NCI-H146 treated with DMSO at 0.1 percent for 48 hours (cell line): ENCODE results near the gene MSH4.
"Not testable (repeated sequence)": the region's sequence is repeated elsewhere in the genome, so short reads cannot be mapped to it uniquely, and the experiment has no call there.

ENCODE experiments used
- DNase-seq: peaks from one replicate; lab custom pipeline; 2025; ENCODE audit not compliant: unreplicated experiment; lab: John Stamatoyannopoulos, UW

The MSH4 gene

DNA sequence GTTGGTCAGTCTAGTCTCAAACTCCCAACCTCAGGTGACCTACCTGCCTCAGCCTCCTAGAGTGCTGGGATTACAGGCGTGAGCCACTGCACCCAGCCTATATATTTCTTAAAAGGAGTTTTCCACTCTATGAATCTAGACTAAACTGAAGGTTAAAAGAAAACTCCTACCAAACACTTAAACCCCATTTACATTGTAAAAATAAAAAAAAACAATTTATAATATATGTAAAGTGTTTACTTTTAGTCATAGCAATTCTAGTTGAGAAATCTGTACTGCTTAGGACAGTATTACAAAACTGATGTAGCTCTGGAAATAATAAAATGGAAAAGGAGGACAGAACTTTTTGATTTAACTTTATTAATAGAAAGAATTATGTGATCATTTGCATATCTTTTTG is 126.0 kb downstream of the MSH4 start:
- no peak for DNase-seq

DNA sequence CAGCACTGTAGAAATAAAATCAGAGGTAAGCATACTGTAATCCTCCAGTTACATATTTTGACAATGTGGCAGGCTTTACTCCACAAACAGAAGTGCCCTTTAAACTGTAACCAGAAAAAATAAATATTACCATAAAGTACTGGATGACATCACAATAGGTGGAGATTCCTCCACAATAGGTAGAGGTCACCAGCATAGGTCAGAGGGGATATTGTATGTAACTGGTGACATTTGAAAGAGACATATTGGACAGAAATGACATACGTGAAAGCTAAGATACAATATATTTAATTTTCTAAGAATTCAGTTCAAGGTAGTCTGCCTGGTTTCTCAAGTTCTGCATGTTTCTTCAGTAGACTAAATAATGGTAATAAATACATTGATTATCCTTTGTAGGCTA is 135.6 kb downstream of the MSH4 start, which contains the start of gene ASB17:
ASB17 (minus strand) TSS at position 101 of the 400 bp plus-strand sequence. CDS start 113 bp downstream, outside the sequence.
- no peak for DNase-seq

DNA sequence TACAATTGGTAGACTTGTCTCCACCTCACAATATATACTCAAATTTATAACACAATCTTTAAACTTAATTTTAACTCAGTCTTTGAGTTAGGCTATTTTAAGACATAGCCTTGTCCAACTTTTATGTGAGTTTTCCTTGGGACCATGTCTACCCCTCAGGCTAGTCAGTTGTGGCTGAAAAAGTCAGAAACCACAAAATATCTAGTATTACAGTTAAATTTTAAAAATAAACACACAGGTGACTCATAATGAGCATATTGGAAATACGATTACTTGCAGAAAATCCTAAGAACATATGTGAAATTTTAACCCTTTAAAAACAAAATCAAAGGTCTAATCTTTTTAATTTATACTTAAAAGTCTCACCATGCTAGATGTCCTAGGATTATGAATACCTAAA is 140.4 kb downstream of the MSH4 start:
- DNase-seq, result no peak

DNA sequence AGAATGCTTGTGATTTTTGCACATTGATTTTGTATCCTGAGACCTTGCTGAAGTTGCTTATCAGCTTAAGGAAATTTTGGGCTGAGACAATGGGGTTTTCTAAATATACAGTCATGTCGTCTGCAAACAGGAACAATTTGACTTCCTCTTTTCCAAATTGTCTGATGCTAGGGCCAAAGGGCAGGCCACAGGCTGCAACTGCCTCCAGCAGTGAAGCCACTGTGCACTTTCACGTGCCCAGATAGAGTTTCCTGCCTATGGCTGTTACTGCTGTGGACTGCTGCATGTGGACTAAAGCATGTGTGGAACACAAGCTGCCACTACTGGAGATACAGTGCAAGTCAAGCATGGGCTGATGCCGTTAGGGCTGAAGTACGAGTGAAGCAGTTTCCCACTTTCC is 146.4 kb downstream of the MSH4 start:
- not testable (repeated sequence) for DNase-seq

DNA sequence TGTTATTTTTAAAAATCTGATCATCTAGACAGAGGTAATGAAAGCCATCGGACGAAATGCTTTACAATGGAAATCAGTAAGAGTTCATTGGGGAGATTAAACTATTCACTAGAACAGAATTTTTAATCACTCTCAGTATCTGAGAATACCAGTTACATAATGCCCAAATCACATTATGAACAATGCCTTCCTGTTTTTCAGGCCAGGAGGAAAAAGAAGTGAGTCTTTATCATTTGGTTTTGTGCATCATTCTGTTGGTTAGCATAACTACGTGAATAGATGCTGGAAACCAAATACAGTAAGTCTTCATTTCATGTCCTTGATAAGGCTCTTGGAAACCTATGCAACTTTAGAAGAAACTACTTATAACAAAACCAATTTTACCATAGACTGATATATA is 153.5 kb downstream of the MSH4 start:
- no peak for DNase-seq

DNA sequence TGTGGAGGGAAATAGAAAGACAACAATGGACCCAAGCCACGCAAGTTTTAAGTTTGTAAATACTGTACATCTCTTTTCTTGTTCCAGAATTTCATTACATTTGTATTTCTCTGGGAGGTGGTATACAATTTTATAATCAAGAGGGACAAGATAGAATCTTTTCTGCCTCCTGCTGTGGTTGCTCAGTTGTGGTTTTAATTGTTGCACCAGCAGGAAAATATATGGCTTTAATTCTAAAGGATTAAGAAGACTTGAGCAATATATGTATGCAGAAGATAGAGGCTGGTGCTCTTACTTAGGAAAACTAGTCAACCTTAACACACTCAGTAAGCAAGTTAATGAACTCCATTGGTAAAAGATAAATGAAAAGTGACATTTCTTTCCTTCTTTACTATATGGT is 155.3 kb downstream of the MSH4 start:
- no peak for DNase-seq

DNA sequence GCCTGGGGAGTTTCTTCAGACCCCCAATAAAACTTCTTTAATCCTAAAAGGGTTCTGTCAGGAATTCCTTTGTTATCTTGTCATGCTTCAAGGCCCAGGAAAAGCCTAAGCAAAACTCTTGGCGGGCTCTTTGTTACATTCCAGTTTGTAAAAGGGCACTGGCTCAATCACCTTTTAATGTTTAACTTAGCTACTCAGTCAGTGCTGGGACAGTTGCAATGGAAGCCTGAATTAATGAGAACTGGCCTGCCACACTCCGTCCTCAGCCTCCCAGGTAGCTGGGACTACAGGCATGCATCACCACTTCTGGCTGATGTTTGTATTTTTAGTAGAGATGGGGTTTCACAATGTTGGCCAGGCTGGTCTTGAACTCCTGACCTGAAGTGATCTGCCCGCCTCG is 156.8 kb downstream of the MSH4 start:
- DNase-seq, result no peak

DNA sequence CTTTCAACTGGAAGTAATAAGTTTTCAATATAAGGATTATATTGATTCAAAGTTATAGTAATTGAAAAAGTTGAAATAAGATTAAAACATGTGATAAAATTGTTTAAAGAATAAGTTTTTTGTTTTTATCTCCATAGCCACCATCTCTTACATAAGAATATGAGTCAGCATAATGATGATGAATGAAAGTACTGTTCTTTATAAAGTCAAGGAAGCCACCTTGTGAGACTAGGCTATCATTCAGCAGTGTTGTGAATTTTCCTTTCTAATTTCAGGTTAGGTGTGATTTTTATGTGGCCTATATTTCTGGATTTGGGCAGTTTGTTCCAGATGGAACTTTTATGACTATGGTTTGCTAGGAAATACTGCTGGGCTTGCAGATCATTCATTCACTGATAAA is 157.9 kb downstream of the MSH4 start:
- DNase-seq, result no peak
